Kidney capillary endothelial cell (primary cell): ENCODE data around the gene PLK1.
"Not testable (repeated sequence)": the region's sequence is repeated elsewhere in the genome, so short reads cannot be mapped to it uniquely, and the experiment has no call there.

ENCODE experiments used
- DNase-seq: peaks from one replicate; pipeline ENCODE4 v3.0.0-alpha.2; 2018; ENCODE audit warnings: low spot score

PLK1 gene

DNA sequence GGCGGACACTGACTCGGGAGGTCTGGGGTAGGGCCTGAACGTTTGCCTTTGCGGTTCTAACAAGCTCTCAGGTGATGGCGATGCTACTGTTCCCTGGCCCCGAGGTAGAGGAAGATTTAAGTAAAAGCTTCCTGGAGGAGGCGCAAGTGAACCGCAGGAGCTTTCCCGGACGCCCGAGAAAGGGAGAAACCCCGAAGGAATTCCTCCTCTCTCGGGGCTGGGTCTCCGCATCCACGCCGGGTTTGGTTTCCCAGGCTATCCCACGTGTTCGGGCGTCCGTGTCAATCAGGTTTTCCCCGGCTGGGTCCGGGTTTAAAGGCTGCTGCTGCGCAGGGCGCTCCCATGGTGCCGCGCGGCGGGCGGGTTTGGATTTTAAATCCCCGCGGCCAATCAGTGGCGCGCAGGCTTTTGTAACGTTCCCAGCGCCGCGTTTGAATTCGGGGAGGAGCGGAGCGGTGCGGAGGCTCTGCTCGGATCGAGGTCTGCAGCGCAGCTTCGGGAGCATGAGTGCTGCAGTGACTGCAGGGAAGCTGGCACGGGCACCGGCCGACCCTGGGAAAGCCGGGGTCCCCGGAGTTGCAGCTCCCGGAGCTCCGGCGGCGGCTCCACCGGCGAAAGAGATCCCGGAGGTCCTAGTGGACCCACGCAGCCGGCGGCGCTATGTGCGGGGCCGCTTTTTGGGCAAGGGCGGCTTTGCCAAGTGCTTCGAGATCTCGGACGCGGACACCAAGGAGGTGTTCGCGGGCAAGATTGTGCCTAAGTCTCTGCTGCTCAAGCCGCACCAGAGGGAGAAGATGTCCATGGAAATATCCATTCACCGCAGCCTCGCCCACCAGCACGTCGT lies at the start of gene PLK1:
Gene PLK1 (plus strand): TSS at position 460 of the 844 bp plus-strand sequence. CDS start 44 bp downstream, at position 504.
- DNase-seq: peak; percentile 78

GRCh38 chr16:23629516-23629915 lies 49.2 kb upstream of the PLK1 start:
- DNase-seq: no peak

GRCh38 chr16:23631874-23632273 lies 46.8 kb upstream of the PLK1 start:
- DNase-seq: not testable (repeated sequence)

DNA sequence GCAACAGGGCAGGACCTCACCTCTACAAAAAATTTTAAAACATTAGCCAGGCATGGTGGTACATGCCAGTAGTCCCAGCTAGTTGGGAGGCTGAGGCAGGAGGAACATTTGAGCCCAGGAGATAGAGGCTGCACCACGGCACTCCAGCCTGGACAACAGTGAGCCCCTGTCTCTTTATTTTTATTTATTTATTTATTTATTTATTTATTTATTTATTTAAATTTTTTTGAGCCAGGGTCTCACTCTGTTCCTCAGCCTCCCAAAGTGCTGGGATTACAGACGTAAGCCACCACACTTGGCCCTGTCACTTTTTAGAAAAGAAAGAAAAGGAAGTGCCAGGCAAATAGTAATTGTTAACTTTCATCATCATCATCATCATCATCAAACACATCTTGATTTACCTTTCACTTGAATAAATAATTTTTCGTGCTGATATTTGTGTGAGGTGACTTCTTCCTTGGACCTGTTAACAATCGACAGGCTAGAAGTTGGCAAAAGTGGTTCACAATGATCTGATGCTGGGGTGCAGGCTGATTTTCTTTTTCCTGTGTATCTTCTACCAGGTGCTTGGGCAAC lies 44.1 kb upstream of the PLK1 start:
- no peak for DNase-seq

GRCh38 chr16:23635958-23636357 lies 42.7 kb upstream of the PLK1 start:
- no peak for DNase-seq

GRCh38 chr16:23640615-23640930 lies 38.1 kb upstream of the PLK1 start:
- DNase-seq: peak; percentile 5

- DNase-seq: peak; percentile 94
These were observed 37.5 kb upstream of the PLK1 start, which contains the start of the genes DCTN5 and PALB2 for GRCh38 chr16:23640931-23641765. DCTN5 (plus strand) TSS chr16:23641466; CDS start chr16:23641543, 77 bp downstream. PALB2 (minus strand) TSS chr16:23641310; CDS start chr16:23641157, 153 bp downstream.

DNA sequence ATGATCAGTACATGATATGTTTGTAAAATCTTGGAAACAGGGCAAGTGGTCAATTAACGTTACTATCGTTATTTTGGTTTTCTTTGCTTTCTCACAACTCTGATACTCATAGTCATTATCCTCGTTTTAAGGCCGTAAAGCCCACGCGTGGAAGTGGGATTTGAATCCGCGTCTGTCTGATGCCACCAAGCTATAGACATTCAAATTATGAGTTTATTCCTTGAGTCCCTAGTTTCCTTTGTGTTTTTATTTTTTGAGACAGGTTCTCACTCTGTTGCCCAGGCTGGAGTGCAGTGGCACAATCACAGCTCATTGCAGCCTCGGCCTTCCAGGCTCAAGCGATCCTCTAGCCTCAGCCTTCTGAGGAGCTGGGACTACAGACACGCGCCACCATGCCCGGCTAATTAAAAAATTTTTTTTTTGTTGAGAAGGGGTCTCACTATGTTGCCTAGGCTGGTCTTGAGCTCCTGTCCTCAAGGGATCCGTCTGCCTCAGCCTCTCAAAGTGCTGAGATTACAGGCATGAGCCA lies 36.4 kb upstream of the PLK1 start:
- DNase-seq: no peak

- DNase-seq: peak; percentile 34
These were observed 27.8 kb upstream of the PLK1 start for GRCh38 chr16:23650674-23651416.

GRCh38 chr16:23651943-23652468 lies 26.7 kb upstream of the PLK1 start:
- no peak for DNase-seq

DNA sequence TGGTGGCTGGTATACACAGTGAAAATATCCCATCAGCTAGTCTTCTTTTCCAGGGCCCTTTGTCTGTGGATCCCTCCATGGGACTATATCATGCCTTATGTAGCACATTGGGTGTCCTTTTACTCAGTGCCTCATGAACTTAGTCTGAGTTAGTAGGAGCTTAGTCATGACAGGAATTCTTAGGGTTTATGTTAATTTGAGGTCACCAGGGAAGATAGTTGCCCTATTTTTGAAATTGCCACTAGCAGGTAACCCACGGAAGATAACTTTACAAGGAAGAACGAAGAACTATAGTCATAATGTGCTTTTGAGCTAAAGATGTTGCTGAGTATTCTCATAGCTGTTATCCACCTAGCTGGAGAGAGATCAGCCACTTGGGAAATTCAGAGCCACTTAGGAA lies 14.8 kb upstream of the PLK1 start:
- DNase-seq: no peak

DNA sequence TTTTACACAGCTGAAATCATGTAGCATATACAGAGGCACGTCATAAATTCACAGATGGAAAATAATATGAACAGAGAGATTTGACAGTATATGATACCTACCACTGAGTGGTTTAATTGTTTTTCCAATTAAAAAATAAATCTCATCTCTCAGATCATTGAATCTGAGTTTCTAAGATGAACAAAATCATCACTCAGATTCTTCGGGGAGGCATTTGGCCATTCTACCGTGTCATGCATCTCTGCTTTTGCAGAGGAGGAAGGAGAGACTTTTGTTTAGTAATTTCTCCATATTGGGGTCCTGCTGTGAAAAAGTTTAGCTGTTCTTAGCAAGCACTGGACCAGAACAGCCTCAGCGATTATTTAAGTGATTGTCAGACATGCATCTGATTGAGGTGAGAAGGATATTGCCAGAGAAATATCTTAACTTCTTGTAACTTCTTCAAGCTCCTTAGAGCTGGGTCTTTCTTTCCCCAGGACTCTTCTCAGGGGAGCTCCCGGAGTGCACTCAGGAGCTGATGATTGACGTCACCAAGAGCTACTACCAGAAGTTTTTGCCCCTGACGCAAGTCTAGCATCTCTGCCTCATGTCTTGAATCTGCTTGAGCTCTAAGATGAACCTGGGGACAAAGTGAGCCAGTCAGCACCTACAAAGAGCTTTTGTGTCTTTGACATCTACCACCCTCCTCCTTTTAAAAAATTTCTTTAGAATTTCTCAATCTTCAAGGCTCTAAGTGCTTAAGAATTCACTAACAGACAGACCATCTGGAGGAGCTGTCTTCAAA lies 11.9 kb upstream of the PLK1 start:
- no peak for DNase-seq

DNA sequence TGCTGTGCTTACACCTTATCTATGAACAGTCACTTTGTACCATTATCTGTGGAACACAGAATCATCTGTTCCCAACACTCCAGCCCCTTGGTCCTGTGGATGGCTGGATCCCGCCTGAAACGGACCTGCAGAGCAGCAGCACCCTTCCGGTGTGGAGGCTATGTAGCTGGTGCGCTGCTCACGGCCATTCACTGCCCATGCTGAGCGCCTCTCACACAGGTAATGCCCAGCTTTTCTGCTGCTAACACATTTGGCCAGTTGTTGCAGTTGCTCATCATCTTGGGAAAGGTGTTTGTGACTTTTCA lies 11.4 kb upstream of the PLK1 start:
- DNase-seq: no peak

- no peak for DNase-seq
These were observed 10.5 kb upstream of the PLK1 start for GRCh38 chr16:23668225-23668624.

DNA sequence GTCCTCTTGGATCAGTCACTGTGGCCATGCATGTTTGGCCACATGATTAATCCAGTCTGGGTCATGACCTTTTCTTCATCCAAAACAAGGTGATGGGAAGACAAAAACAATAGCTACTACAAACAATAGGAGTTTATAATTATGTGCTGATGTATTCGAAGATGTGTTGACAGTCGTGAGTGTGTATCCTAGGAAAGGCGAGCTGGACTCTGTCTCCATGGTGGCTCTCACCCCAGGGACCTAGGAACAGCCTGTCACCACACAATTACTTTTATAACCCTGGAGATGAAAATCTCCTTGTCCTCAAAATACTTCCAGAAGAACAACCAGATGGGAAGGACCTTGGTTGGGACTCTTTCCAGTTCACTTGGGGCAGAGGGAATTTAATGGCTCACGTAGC lies 9.8 kb upstream of the PLK1 start:
- peak; percentile 22 for DNase-seq

DNA sequence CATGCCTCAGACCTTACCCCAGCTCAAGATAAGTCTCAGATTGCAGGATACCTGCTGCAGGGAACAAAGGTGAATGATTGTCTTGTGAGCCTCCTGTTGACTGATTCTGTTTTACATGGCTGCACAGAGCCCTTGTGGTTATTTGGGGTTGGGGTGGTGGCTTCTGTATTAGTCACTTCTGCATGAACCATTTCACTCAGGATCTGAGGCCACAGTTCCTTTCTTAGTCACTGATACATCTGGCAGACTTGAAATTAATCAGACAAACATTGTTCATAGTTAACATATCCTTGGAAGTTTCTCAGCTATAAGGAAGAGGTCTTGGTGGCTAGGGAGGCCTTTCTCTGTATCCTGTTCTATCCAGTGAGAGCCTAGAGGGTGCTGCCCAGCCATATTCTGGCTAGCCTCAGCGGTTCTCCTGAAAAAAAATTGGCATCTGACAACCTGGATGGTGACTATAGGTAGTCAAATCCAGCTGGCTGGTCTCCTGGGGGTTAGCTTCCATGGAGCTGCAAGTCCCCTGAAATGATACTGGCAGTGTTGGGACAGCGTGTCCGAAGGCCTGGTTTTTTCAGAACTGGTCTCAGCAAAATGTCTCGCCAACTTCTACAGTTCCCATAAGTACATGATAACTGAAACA lies 8.4 kb upstream of the PLK1 start:
- DNase-seq: peak; percentile 83

- DNase-seq: no peak
These were observed 4.6 kb upstream of the PLK1 start for GRCh38 chr16:23673971-23674614.

DNA sequence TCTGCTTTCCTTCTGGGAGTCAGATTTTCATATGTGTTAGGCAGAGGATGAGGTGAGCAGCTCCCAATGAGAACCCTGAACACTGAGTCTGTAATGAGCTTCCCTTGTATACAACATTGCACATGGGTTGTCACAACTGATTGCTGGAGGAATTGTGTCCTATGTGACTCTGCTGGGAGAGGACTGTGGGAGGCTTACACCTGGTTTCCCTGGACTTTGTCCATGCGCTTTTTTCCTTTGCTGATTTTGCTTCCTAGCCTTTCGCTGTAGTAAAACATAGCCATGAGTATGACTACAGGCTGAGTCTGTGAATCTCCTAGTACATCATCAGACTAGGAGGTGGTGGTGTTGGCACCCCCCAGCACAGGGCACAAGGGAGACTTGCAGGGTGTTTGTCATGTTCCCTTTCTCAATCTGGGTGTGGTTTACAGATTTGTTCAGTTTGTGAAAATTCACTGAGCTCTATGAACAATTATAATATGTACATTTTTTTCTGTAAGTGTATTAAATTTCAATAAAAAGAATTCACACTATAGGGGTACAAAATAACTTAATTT lies 1.7 kb upstream of the PLK1 start:
- DNase-seq: no peak

GRCh38 chr16:23679274-23679985 lies 741 bp downstream of the PLK1 start:
- DNase-seq: peak; percentile 30
